Lower leg skin (tissue), 4 donors: ENCODE measurements around the gene SEMA6B. TPM values are rescaled to one million over a fixed set of nuclear protein-coding genes. Genes with fewer than 3 reads are reported as not detected.

Experiments used
- DNase-seq, 2 donors: peaks; one replicate each; pipeline ENCODE4 v3.0.0-alpha.2; 2019; ENCODE audit warnings: low spot score in 2 of 2
- H3K4me3 ChIP-seq: fragments of 200-600 bp; sonication (generic); 2 replicates; pipeline ENCODE4 v1.5.1; 2017; ENCODE audit warnings: mild to moderate bottlenecking, low read depth; ENCODE audit not compliant: poor library complexity, severe bottlenecking
- CTCF ChIP-seq, 3 donors: fragments of 450-650 bp; IDR thresholded peaks; one replicate each; pipeline ENCODE4 v1.5.1; 2016; ENCODE audit warnings: antibody characterized with exemption in 3 of 3, mild to moderate bottlenecking in 3 of 3, moderate library complexity in 2 of 3
- POLR2A ChIP-seq, 2 donors: fragments of 450-650 bp; IDR thresholded peaks; one replicate each; pipeline ENCODE4 v1.6.1; 2016 to 2017; ENCODE audit warnings: antibody characterized with exemption in 2 of 2, mild to moderate bottlenecking in 1 of 2, moderate library complexity in 1 of 2
- WGBS, 2 donors: methylation state at CpG; one replicate each; pipeline ENCODE4 v1.1.5; 2018; 5-methylcytosine and 5-hydroxymethylcytosine counted together
- intact Hi-C: fragments of 100-400 bp; cut with DNase I; formaldehyde crosslinking; loops from one replicate; pipeline ENCODE4 v1.15.0; 2023; ENCODE audit warnings: low total_unique reads
- total RNA-seq, 4 donors: library from RNA; depleted of rRNA; stranded (reverse); fragments of >200 nt; gene quantifications; one replicate each; pipeline ENCODE4 v1.1.0, GENCODE V29; 2016

The SEMA6B gene
- total RNA-seq, 4 donors from 2014 or later, result 3.3 to 6.0 (median 3.6) TPM

GRCh38 chr19:4582980-4583842 lies 23.7 kb upstream of the SEMA6B start:
- no peak overlapping the region for H3K4me3 ChIP-seq
- DNase-seq, result no peak
- intact Hi-C loops, result no loop called here
- TF ChIP-seq POLR2A (IDR thresholded peaks at IDR 0.05) (no peak), CTCF (IDR thresholded peaks at IDR 0.05) (no peak)
- 55% methylated on average over 10 to 16 of the region's 16 CpGs for WGBS, 2 donors

- DNase-seq, result no peak
- 17 to 24% methylated on average over 26 to 40 of the region's 57 CpGs for WGBS, 2 donors
- no peak for TF ChIP-seq POLR2A (IDR thresholded peaks at IDR 0.05)
- TF ChIP-seq CTCF (IDR thresholded peaks at IDR 0.05), result no peak
- no peak overlapping the region for H3K4me3 ChIP-seq
- intact Hi-C loops, result no loop called here
Observed at GRCh38 chr19:4581666-4582553, 22.4 kb upstream of the SEMA6B start.

DNA sequence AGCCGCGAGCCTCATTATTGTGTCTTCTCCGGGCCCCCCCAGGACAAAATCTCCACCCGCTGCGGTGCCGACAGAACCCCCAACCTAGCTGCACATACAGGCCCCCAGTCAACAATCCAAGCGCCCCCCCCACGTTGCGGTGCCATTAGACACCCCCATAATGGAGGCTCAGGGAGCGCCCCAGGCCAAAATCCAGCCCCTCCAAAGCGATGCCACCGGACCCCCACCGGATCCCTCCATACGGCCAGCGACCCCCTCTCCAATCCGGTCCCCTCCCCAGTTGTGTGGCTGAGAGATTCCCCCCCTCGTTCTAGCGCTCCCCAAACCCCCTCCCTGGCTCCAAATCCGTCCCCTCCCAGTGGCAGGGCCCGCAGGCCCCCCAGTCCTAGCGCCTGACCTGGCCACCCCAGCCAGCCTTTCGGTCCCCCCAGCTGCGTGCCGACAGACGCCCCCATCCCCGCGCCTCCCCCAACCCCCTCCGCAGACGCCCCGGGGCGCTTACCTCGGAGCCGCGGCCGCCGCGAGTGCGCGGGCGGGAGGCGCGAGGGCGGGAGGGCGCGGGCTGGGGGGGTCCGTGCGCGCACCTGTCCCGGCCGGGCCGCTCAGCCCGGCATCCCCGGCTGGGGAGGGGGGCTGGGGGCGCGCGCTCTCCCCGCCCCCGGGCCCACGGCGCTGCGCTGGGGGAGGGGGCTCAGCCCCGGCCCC lies 21.6 kb upstream of the SEMA6B start:
- intact Hi-C loops, result no loop called here
- TF ChIP-seq CTCF (IDR thresholded peaks at IDR 0.05) (no peak), POLR2A (IDR thresholded peaks at IDR 0.05) (no peak)
- no peak for DNase-seq
- H3K4me3 ChIP-seq, result no peak overlapping the region
- 4 to 6% methylated on average over 6 to 10 of the region's 62 CpGs for WGBS, 2 donors

DNA sequence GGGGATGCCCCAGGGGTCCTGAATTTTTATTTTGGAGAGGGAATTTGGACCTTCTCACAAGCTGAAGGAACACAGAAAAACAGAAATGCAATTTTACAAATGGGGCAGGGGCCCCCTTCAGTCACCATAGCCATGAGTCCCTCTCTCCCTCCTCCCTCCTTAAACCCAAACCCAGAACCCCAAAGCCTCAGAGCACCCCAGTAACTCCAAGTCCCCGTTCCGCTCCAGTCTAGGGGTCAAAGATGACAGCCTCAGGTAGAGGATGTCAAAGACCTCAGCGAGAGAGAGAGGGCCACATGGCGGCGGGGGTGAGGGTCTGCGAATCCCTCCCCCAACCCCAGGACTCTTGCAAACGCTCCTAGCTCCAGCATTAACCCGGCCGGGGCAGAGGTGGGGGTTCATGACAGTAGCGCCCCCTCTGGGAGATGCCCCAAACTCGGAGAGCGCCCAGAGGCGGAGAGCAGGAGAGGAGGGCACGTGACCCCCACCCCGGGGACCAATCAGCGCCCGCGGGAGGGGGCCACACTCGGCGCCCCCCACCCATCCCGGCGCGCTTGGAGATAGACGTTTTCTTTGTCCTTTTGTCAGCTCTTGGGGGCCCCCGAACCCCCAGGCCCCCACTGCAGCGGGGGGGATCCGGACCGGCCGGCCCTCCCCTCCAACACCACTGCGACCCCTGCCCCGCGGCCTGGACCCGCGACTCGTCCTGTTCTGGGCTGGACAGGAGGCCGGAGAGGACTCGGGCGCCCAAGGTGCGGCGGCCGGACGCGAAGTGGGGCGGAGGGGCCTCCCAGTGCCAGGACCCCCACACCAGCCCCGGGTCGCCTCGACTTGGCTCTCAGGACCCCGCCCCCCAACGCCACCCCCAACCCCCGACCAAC lies 20.8 kb upstream of the SEMA6B start:
- intact Hi-C loops, result no loop called here
- no peak for DNase-seq
- TF ChIP-seq POLR2A (IDR thresholded peaks at IDR 0.05) (no peak), CTCF (IDR thresholded peaks at IDR 0.05) (no peak)
- no peak overlapping the region for H3K4me3 ChIP-seq
- 6 to 16% methylated on average over 17 to 26 of the region's 50 CpGs for WGBS, 2 donors

DNA sequence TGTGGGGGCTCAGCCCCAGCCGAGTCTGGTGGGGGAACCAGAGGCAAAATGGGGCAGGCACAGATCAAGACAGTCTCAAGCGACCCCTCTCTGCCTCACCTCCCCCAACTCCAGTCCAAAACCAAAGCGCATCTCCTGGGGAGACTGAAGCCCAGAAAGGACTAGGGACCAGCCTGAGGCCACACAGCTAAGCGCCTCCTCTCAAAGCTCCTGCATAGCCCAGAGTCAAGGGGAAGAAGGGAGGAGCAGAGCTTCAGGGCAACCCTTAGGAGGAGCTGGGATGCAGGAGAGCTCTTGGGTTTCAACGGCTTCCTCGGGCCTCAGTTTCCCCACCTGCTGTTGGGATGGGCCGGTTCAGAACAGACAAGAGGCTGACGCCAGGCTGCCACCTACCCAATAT lies 19.9 kb upstream of the SEMA6B start:
- TF ChIP-seq CTCF (IDR thresholded peaks at IDR 0.05) (no peak), POLR2A (IDR thresholded peaks at IDR 0.05) (no peak)
- DNase-seq, result no peak
- 56 to 82% methylated on average over 8 of the region's 8 CpGs for WGBS, 2 donors
- intact Hi-C loops, result no loop called here
- H3K4me3 ChIP-seq, result no peak overlapping the region
